Fibroblast of upper back skin (primary cell): ENCODE measurements around the gene ZBTB37.
"Not testable (repeated sequence)": the region's sequence is repeated elsewhere in the genome, so short reads cannot be mapped to it uniquely, and the experiment has no call there.

Experiments used
- DNase-seq: peaks from one replicate; pipeline ENCODE4 v3.0.0-alpha.2; 2013

ZBTB37 gene

DNA sequence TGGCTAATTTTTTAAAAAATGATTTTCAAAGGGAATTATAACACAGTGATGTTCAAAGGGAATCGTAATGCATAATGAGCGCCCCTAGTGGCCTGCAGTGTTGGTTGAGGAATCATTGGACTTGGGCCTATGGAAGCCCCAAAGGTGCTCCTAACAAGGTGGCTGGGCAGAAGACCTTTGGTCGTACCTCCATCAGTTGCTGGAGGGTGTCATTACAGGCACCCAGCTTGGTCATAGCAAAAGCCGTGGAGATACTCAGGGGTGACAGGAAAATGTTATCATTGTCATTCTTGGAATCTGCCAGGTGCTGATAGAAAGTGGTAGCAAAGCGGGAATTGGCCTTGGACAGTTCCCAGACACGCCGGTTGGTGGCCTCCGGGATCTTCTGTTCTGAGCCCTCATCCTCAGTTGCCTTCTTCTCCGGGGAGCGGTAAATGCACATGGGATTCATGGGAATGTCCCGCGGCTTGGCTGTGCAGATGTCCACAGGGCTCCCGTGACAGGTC, 46.2 kb downstream of the ZBTB37 start:
- DNase-seq = no peak

DNA sequence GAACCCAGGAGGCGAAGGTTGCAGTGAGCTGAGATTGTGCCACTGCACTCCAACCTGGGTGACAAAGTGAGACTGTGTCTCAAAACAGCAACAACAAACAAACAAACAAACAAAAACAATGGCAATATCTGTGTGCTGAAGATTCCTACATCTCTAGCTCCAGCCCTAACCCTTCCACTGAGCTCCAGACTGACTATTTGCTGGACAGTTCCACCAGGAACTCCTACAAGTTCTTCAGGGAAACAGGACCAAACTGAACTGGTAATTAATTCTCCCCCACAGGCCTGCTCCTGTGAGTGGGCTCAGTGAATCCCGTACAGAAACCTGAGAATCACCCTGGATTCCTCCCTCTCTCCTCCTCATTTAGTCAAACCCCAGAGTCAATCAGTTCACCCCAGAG, 47.4 kb downstream of the ZBTB37 start:
- no peak for DNase-seq

DNA sequence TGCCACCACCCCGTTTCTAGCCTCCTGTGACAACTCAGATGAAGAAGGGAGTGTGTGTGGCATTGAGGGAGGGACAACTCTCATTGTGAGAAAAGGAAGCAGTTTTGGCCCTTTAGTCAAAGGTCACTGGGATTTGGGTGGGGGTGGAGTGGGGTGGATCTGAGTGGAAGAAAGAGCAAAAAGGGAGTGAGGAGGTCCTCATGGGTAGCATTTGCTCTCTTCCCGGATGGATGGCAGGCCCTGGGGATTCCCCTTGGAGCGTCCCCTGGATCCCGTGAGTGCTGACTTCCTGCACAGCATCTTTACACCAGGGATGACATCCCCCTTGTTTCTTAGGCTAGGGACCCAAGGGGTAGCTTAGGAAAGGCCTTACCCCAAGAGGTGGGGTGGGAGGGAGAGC, 48.5 kb downstream of the ZBTB37 start:
- DNase-seq = no peak

DNA sequence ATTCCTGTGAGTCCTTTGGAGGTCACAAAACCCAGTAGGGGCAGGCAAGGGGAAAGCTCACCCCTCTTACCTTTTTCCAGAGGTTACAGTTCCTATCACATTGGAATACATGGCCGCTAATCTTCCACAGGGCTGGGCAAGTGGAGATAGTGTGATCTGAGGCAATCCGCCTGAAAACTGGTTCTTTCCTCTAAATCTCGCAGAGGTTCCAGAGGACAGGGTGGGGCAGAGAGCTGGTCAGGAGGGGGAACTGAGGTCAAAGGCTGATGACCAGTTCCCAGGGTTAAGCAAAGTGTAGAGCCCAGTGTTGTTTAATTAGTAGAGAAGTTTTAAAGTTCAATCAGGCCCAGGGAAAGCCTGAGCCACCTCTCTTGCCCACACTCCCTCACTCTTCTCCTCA, 49.0 kb downstream of the ZBTB37 start, which contains the start of gene SERPINC1:
Gene SERPINC1, minus strand, starts transcription at position 179 of the 400 bp plus-strand sequence. Its CDS starts 68 bp downstream, at position 111.
- no peak for DNase-seq

DNA sequence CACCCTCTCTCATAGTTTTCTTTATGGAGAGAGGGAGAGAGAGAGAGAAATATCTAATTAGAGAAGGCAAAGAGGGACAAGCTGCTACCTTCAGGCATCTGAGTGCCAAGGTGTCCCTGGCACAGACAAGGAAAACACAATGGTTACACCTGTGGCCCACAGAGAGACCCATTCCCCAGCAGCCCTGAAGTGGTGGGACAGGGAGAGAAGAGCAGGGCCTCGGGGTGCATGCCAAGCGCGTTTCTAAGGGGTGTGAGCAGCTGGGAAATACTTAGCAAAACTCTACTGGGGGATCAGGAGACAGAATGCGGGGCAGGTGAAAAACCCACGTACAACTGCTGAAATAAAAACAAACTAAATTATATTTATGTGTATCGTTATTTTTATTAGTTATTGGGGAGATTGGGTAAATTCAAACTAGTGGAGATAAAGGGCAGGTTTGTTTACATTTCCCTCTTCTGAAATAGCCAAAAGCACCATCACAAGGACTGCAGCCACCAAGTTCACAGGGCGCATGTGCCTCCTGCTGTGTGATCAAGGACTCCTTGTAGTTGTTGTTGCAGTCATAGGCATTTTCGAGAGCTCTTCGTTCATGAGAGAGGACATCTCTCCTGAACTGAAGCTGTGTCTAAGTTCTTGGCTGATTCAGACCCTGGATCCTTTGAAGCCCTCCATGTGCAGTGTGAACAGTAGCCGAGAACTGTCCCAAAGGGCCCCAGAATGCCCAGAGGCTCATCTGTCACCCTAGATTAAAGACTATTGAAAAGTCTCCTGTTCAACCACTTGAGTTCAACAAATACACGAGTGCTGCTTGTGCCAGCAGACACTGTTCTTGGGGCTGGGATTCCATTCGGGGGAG, 49.7 kb downstream of the ZBTB37 start:
- DNase-seq = no peak

DNA sequence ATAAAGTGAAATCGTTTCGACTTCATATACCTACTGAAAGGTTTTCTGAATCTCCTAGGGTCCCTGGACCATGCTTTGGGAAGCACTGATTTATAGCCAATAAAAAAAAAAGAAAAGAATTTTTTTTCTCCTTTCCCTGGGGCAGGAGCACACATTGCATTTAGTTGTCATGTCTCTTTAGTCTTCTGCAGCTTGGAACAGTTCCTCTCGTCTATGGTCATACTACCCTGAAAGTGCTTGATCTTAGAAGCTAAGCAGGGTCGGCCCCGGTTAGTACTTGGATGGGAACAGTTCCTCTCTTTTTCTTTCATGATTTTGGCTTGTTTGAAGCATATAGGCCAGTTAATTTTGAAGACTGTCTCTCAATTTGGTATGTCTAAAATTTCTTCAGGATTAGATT, 52.7 kb downstream of the ZBTB37 start:
- DNase-seq = no peak

DNA sequence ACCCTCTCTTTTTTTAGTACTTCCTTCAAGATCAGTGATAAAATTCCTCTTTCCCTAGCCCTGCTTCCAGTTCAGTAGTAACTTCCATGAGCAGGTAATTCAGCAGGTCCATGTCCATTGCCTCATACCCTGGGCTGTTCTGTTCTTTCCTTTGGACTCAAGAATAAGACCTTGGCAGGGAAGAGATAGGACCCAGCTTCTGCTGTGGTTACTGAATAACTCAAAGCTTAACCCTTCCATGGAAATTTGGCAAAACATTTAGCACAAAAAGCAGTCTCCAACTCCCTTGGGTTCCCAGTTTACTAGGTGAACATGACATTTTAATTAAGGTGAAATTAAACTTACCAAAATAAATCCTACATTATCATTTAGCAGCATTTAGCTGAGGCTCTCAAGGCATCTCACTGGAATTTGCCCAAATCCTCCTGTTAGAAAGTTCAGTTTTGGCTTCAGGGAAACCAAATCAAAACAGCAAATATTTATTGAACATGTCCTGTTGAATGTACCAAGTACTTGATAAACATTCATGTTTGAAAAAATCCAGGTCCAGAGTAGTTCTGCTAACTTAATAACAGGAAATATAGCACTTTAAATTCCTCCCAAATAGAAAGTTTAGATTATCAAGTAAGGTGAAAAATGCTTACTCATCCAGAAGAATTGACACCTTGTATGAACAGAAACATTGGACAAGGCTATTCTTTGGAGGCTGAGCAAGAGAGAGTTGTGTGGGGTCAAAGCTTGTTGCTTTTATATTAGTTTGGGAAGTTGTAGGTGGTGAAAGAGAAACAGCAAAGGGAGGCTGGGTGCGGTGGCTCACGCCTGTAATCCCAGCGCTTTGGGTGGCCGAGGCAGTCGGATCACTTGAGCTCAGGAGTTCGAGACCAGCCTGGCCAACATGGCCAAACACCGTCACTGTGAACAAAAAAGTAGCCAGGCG, 57.4 kb downstream of the ZBTB37 start:
- DNase-seq = no peak

DNA sequence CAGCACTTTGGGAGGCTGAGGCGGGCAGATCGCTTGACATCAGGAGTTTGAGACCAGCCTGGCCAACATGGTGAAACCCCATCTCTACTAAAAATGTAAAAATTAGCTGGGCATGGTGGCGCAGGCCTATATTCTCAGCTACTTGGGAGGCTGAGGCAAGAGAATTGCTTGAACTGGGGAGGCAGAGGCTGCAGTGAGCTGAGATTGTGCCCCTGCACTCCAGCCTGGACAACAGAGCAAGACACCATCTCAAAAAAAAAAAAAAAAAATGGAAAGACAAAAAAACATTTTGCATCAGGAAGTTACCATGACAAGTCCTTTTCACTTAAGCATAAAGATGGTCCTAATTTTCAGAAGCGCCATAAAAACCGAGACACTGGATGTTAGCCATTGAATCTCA, 62.4 kb downstream of the ZBTB37 start:
- DNase-seq = not testable (repeated sequence)

DNA sequence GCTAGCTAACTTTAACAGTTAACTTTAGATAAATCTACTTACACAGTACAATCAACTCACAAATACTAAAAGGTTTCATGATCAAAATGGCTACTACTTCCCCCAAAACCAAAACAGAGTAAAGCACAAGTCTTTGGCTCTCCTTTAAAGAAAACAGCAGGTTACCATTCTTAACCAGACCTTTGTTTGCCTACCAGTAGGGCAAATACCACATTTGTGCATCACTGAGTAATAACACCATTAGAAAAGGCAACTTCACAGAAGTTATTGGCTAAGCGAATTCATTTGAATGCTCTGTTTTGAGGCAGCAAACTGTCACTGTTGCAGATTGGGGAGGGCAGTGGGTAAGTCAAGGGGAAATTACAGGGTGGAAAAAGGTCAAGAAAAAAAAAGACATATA, 66.3 kb downstream of the ZBTB37 start:
- no peak for DNase-seq

DNA sequence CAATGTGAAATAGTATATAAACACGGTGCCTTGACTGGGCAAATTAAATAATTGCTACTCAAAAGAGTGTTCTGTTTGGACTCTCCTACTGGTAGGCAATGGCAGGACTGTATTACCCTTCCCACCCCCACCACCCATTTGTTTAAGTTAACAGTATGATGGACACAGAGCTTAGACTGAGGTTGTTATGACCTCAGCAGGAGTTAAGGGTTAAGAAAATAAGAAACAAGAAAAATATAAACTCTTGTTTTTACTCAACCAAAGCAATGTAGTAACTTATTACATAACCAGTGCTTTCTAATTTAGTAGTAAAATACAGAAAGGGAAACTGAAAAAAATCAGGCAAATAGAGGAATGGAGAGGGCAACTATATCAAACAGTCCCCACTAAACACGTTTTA, 68.9 kb downstream of the ZBTB37 start:
- no peak for DNase-seq

DNA sequence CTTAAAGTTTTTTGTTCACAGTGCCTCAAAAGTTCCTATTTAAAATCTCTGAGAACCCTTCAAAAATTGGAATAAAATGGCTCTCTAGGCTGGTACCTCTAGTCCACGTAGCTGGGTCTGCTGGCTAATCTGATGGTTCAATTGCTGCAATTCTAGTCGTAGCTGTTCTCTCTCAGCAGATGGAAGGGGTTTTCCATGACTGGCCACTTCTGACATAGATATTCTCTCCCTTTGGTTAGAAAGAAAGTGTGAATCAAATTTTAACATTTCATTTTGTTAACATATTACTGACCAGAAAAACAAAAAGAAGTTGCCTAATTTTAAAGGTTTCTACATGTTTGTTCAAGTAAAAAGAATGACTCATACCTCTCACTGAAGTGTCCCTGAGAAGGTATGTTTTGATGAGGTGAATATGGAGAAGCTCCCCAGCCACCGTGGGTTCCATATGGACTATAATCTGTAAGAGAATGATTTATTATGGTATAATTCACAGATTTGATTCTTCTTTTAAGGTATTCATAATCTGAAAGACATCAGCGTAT, 78.3 kb downstream of the ZBTB37 start:
- no peak for DNase-seq

DNA sequence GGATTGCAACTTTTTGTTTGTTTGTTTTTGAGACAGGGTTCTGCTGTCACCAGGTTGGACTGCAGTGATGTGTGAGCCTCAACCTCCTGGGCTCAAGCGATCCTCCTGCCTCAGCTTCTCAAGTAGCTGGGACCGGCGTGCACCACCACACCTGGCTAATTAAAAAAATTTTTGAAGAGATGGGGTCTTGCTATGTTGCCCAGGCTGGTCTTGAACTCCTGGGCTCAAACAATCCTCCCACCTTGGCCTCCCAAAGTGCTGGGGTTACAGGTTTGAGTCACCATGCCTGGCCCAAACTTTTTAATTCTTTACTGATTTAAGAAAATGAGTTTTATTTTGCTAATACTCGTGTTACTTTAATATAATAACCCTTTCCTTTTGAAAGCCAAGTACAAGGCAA, 80.4 kb downstream of the ZBTB37 start:
- no peak for DNase-seq
